GM21717 (cell line): ENCODE measurements around the gene FRAT1.

Experiments
- ATAC-seq: cut with Tn5 transposase; IDR thresholded peaks from one replicate; pipeline ENCODE4 v1.9.1; 2021; ENCODE audit warnings: mild to moderate bottlenecking, moderate library complexity; ENCODE audit not compliant: unreplicated experiment

The FRAT1 gene

GRCh38 chr10:97307866-97308780, 10.9 kb upstream of the FRAT1 start:
- ATAC-seq: no peak

DNA sequence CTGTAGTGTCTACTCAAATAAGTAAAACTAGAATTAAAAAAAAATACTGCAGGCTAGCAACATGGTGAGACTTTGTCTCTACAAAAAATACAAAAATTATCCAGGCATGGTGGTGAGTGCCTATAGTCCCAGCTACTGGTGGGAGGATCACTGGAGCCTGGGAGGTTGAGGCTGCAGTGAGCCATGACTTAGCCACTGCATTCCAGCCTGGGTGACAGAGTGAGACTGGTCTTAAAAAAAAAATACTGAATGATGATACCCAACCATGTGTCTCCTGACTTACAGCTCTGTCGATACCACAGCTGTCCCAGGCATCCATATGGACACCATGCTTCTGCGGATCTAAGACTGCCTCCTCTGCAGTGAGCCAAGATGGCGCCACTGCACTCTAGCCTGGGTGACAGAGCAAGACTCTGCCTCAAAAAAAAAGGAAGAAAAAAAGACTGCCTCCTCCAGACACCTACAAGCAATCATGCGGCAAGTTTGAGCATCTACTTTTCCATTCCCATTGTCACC, 7.9 kb upstream of the FRAT1 start:
- ATAC-seq: no peak

- no peak for ATAC-seq
Observed at GRCh38 chr10:97312897-97313296, 6.2 kb upstream of the FRAT1 start.

- no peak for ATAC-seq
Observed at GRCh38 chr10:97314671-97315070, 4.4 kb upstream of the FRAT1 start.

DNA sequence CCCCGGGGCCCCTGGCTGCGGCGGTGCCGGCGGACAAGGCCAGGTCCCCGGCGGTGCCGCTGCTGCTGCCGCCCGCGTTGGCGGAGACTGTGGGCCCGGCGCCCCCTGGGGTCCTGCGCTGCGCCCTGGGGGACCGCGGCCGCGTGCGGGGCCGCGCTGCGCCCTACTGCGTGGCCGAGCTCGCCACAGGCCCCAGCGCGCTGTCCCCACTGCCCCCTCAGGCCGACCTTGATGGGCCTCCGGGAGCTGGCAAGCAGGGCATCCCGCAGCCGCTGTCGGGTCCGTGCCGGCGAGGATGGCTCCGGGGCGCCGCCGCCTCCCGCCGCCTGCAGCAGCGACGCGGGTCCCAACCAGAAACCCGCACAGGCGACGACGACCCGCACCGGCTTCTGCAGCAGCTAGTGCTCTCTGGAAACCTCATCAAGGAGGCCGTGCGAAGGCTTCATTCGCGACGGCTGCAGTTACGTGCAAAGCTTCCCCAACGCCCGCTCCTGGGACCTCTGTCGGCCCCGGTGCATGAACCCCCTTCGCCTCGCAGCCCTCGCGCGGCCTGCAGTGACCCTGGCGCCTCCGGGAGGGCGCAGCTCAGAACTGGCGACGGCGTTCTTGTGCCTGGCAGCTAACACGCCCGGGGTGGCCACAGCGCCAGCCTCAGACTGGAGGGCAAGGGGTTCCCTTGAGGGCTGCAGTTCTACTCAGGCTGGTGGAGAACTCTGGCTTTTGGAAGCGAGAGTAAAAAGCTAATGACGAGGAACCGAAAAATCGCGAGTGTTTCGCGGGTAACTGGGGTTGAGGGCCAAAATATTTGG, 804 bp downstream of the FRAT1 start:
- ATAC-seq: no peak

GRCh38 chr10:97320480-97321031, 1.5 kb downstream of the FRAT1 start:
- no peak for ATAC-seq

GRCh38 chr10:97321032-97321803, 2.1 kb downstream of the FRAT1 start:
- ATAC-seq: no peak

DNA sequence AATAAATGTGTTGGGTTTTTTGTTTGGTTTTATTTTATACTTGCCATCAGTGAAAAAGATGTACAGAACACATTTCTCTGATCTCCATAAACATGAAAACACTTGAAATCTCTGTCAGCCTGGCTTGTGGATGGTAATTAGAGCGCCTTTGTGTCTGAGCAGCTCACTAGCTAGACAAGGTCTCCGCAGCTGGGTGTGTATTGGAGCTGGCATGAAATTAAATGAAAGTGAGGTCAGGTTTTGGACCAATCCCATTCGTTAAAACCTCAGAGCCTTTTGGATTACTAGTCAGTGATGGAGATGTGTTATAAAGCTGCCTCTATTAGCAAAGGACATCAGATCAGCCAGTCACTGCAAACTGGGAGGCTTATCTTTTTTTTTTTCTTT, 2.7 kb downstream of the FRAT1 start:
- no peak for ATAC-seq

DNA sequence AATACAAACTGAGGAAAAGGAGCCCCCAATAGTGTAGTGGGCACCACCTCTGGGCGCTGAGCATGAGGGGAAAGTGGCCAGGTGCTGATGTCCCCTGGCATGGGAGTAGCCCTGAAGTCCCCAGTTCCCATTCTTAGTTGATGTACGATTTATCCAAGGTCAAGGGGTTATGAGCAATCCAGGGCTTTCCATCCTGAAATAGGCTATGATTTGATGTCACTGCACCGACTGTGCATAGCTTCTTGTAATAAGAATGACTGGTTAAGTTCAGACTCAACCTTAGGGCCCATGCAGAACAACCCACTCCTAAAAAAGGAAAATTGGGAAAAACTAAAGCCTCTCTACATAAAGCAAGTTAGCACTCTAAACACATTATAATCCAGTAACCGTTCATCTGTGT, 4.4 kb downstream of the FRAT1 start:
- no peak for ATAC-seq

DNA sequence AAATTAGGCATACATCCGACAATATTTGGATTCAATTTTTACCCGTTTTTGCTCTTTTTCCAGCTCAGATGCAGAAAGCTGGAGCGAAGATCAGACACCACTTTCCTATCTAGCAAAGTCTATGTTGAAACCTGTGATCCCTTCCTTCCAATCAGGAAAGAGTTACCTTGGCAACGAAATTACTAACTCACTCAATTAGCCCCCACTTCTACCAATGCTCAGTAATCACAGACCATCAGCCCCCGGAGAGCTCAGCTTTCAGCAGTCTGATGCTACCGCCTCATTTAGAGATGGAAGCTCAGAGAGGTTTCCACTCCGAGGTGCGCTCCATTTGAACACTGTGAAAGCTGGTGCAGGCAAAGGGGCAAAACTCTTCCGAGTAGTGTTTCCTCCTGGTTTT, 6.7 kb downstream of the FRAT1 start:
- ATAC-seq: no peak

GRCh38 chr10:97327348-97328294, 8.6 kb downstream of the FRAT1 start:
- no peak for ATAC-seq

DNA sequence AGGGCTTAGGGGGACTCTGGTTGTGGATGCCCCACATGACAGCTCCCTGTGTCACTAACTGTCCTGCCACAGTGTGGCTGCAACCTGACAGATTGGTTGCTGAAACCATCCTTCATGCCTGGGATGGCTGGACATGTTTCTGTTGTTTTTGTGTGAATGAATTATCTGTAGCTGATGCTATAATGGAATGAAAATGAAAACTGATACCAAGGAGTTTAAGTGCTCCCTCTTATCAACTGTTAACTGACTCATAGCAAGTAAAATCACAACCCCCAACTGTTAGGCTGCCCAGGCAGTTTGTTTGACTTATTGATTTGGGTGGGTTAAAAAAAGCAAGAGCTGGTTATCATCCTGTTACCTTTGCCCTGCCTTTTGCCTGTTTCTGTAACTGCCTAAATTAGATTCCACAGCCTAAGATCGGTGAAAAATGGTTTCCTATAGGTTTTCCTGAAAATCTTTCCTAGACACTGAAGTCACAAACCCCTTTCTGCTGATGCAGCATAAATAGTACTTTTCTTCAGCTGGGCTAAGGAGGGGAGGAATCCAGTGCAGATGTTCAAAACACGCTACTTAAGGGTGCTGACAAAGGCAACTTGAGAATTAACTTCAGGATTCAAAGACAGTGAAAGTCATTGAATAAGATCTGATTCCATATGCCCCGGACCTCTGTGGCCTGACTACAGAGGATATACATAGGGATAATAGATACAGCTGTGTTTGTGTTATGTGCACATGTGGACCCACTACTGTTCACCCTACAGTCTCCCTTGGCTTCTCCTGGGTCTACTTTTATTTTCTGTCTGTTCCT, 9.8 kb downstream of the FRAT1 start:
- no peak for ATAC-seq

DNA sequence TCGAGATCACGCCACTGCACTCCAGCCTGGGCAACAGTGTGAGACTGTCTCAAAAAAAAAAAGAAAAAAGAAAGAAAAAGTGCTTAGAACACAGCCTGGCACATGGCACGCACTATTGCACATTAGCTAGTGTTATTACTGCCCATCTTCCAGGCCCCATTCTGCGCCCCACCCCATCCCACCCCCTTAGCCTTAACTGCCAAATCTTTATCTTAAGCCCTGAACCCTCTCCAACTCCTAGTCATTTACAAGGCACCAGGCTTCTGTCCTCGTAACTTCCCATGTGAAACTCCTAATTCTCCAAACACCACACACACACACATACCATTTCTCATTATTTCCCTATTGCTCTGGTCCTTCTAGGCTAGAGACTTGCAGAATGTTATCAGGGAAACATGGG, 10.7 kb downstream of the FRAT1 start:
- ATAC-seq: no peak

- no peak for ATAC-seq
Observed at GRCh38 chr10:97331153-97331703, 12.2 kb downstream of the FRAT1 start.

- no peak for ATAC-seq
Observed at GRCh38 chr10:97332591-97333350, 13.7 kb downstream of the FRAT1 start.

DNA sequence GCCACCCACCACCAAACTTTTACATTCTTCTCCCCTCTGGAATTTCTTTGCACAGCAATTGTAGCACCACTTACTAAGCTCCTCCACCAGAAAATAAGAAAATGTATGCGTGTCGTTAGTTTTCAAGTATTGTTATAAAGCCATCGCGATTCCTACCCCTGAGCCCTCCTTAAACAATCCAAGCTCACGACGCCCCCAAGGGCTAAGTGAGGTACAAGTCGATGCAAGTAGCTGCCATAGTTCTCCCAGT, 14.2 kb downstream of the FRAT1 start:
- no peak for ATAC-seq

DNA sequence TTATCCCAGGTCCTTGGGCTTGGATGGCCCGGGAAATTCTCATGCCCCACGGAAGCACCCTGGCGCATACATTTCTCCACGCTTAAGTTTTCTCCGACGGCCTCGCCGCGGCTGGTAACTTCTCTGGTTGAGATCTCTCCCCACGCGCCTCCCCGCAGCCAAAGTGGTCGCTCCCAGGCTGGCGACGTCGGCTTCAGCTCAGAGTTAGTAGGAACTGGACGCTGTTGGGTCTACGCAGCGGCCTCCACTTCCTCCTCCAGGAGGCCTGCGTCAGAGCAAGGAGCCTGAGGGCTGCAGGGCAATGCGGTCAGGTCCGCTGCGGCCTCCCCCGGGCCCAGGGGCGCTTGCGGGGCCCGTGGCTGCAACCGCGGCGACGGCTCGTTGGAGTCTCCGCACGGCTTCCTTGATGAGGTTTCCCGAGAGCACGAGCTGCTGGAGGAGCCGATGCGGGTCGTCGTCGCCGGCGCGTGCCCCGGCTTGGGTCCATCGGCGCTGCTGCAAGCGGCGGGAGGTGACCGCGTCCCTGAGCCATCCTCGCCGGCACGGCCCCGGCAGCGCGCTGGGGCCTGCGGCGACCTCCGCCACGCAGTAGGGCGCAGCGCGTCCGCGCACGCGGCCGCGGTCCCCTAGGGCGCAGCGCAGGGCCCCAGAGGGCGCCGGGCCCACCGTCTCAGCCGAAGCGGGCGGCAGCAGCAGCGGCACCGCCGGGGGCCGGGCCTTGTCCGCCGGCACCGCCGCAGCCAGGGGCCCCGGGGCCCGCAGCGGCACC, 14.7 kb downstream of the FRAT1 start:
- ATAC-seq: peak; percentile 16
